ENCODE measurements around the gene EXOC3L2. TPM values are rescaled to one million over a fixed set of nuclear protein-coding genes. Genes with fewer than 3 reads are reported as not detected.

Gene EXOC3L2
- total RNA-seq, 2 donors from 2014 or later = 2.2 to 2.4 TPM

DNA sequence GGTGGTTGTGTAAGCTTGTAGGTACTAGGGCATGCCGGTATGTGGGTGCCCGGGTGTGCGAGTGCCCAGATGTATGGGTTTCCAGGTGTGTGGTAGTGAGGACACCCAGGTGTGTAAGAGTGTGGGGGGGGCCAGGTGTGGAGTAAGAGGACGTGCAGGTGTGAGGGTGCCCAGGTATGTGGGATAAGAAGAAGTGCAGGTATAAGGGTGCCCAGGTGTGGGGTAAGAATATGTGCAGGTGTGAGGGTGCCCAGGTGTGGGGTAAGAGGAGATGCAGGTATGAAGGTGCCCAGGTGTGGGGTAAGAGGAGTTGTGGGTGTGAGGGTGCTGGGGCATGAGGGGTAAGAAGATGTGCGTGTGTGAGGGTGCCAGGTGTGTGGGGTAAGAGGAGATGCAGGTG lies 20.2 kb upstream of the EXOC3L2 start:
- H3K9me3 ChIP-seq = no peaks in the 10 kb centered on the region
- TF ChIP-seq, protein P1, sequence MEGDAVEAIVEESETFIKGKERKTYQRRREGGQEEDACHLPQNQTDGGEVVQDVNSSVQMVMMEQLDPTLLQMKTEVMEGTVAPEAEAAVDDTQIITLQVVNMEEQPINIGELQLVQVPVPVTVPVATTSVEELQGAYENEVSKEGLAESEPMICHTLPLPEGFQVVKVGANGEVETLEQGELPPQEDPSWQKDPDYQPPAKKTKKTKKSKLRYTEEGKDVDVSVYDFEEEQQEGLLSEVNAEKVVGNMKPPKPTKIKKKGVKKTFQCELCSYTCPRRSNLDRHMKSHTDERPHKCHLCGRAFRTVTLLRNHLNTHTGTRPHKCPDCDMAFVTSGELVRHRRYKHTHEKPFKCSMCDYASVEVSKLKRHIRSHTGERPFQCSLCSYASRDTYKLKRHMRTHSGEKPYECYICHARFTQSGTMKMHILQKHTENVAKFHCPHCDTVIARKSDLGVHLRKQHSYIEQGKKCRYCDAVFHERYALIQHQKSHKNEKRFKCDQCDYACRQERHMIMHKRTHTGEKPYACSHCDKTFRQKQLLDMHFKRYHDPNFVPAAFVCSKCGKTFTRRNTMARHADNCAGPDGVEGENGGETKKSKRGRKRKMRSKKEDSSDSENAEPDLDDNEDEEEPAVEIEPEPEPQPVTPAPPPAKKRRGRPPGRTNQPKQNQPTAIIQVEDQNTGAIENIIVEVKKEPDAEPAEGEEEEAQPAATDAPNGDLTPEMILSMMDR (IDR thresholded peaks at IDR 0.05) = no peak
- no peak for DNase-seq (ENCODE audit: low spot score)
- H3K4me3 ChIP-seq = no peak overlapping the region
- peaks cover 19% of the 10 kb centered on the region for H3K36me3 ChIP-seq
- no peak for ATAC-seq (ENCODE audit: insufficient number of reproducible peaks, low FRiP score, low read depth)
- no peaks in the 10 kb centered on the region for H3K4me1 ChIP-seq (ENCODE audit: control insufficient read depth in 1 of 2, low read depth in 2 of 2)
- H3K27ac ChIP-seq = no peak overlapping the region
- H3K27me3 ChIP-seq (replicated peaks; ENCODE audit: insufficient read depth) = no peaks in the 10 kb centered on the region

DNA sequence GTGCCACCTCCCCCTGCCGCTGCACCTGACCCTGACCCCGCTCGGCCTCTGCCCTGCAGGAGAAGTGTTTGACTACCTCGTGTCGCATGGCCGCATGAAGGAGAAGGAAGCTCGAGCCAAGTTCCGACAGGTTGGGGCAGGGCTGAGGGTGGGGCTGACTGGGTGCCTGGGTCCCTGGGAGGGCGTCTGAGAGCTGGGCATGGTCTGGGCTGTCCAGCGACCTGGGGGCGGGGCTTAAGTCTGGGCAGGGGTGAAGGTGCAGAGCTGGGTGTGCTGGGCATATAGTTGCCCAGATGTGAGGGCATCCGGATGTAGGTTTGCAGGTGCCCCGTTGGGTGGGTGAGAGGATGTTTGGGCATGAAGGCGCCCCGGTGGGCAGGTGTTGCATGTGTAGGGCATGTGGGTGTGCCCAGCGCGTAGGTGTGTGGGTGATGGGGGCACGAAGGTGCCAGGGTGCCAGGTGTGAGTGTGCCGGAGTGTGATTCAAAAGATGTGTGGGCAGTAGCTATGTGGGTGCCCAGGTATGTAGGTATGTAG lies 19.6 kb upstream of the EXOC3L2 start:
- TF ChIP-seq, protein P1 (IDR thresholded peaks at IDR 0.05) = no peak
- Histone ChIP-seq H3K27ac (no peak overlapping the region), H3K4me1 (ENCODE audit: control insufficient read depth in 1 of 2, low read depth in 2 of 2) (no peaks in the 10 kb centered on the region), H3K9me3 (no peaks in the 10 kb centered on the region), H3K4me3 (no peak overlapping the region), H3K36me3 (peaks cover 15% of the 10 kb centered on the region), H3K27me3 (replicated peaks; ENCODE audit: insufficient read depth) (no peaks in the 10 kb centered on the region)
- no peak for DNase-seq (ENCODE audit: low spot score)
- ATAC-seq (ENCODE audit: insufficient number of reproducible peaks, low FRiP score, low read depth) = no peak

DNA sequence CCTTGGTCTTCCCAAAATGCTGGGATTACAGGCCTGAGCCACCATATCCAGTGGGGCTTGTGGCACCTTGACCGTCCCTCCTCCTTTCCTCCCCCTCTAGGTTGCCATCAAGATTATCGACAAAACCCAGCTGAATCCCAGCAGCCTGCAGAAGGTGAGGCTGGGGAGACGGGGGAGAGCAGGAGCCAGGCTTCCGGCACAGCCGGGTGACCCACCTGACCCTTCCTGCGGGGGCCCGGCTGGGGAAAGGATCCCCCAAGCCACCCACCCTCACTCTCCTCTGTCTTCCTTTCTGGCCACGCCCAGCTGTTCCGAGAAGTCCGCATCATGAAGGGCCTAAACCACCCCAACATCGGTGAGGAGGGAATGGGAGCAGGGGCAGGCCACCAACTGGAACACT lies 17.8 kb upstream of the EXOC3L2 start:
- Histone ChIP-seq H3K9me3 (no peaks in the 10 kb centered on the region), H3K27ac (no peak overlapping the region), H3K27me3 (replicated peaks; ENCODE audit: insufficient read depth) (no peaks in the 10 kb centered on the region), H3K4me1 (ENCODE audit: control insufficient read depth in 1 of 2, low read depth in 2 of 2) (no peaks in the 10 kb centered on the region), H3K4me3 (no peak overlapping the region), H3K36me3 (peaks cover 12% of the 10 kb centered on the region)
- DNase-seq (ENCODE audit: low spot score) (no peak), ATAC-seq (ENCODE audit: insufficient number of reproducible peaks, low FRiP score, low read depth) (no peak)
- TF ChIP-seq, protein P1 (IDR thresholded peaks at IDR 0.05) = no peak

DNA sequence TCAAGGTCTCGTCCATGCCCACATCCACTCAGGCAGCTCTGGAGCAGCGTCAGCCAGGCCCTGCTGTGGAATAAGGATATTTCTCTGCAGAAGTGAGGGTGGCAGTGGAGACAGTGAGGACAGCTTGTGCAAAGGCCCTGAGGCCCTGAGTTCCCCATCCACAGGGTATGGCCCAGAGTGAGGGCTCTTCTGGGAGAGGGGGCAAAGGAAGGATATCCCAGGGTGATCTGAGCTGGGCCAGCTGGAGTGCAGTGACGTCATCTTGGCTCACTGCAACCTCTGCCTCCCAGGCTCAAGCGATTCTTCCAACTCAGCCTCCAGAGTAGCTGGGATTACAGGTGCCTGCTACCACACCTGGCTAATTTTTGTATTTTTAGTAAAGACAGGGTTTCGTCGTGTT lies 17.4 kb upstream of the EXOC3L2 start:
- Histone ChIP-seq H3K9me3 (no peaks in the 10 kb centered on the region), H3K4me3 (no peak overlapping the region), H3K27ac (no peak overlapping the region), H3K36me3 (peaks cover 12% of the 10 kb centered on the region), H3K27me3 (replicated peaks; ENCODE audit: insufficient read depth) (no peaks in the 10 kb centered on the region), H3K4me1 (ENCODE audit: control insufficient read depth in 1 of 2, low read depth in 2 of 2) (no peaks in the 10 kb centered on the region)
- TF ChIP-seq, protein P1 (IDR thresholded peaks at IDR 0.05) = no peak
- no peak for ATAC-seq (ENCODE audit: insufficient number of reproducible peaks, low FRiP score, low read depth)
- no peak for DNase-seq (ENCODE audit: low spot score)

DNA sequence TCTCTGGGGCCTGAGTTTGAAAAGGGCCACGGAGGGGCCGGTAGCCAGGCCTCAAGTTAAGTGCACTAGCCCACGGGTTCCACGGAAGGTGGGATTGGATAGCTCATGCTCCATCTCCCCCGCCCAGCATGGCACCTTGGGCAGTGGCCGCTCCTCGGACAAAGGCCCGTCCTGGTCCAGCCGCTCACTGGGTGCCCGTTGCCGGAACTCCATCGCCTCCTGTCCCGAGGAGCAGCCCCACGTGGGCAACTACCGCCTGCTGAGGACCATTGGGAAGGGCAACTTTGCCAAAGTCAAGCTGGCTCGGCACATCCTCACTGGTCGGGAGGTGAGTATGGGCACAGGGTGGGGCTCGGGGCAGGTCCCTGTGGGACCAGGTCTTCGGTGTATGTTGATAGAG lies 13.7 kb upstream of the EXOC3L2 start:
- Histone ChIP-seq H3K4me3 (no peak overlapping the region), H3K27me3 (replicated peaks; ENCODE audit: insufficient read depth) (no peaks in the 10 kb centered on the region), H3K4me1 (ENCODE audit: control insufficient read depth in 1 of 2, low read depth in 2 of 2) (peaks cover 3 to 6% of the 10 kb centered on the region in 2 donors), H3K36me3 (no peaks in the 10 kb centered on the region), H3K9me3 (no peaks in the 10 kb centered on the region), H3K27ac (no peak overlapping the region)
- DNase-seq (ENCODE audit: low spot score) (no peak), ATAC-seq (ENCODE audit: insufficient number of reproducible peaks, low FRiP score, low read depth) (no peak)
- TF ChIP-seq, protein P1 (IDR thresholded peaks at IDR 0.05) = no peak
